HG02610 (cell line): ENCODE results near the gene NEB.

Experiments
- ATAC-seq: cut with Tn5 transposase; IDR thresholded peaks from one replicate; pipeline ENCODE4 v1.9.1; 2021; ENCODE audit warnings: mild to moderate bottlenecking, moderate library complexity; ENCODE audit not compliant: unreplicated experiment

Gene NEB

DNA sequence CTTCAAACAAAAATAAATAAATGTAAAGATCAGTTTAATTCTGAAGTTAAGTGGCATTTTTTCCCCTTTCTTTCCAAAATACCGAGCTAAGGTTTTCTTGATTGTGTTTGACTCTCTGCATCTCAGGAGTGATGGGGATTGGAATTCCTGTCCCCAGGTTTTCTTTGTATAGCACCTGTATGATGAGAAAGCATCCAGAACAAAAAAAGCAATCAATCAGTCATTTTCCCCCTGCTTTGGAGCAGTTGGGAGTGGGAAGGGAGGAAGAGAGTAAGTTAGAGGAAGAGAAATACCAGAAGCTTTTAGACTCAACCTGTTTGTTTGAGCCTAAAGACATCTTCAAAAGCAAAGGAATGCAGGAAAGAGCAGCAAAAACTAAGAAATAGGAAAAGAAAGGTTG lies 236.1 kb downstream of the NEB start:
- no peak for ATAC-seq

DNA sequence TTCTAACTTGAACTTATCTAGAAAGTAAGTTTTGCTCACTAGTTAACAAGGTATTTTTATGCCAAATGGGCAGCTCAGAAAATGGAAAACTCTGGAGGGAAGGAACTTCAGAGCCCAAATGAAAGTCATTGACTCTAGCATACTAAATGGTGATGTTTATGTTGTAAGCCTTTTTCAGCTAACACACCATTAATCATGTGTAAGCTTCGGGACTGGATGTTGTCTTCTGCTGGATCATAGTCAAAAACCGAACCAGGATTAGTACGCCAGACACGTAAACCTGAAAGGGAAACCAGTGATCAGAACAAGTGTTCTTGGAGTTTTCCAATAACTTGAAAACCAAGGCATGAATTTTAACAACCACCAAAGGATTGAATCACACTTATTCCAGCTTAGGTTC lies 242.8 kb downstream of the NEB start:
- ATAC-seq, result no peak

DNA sequence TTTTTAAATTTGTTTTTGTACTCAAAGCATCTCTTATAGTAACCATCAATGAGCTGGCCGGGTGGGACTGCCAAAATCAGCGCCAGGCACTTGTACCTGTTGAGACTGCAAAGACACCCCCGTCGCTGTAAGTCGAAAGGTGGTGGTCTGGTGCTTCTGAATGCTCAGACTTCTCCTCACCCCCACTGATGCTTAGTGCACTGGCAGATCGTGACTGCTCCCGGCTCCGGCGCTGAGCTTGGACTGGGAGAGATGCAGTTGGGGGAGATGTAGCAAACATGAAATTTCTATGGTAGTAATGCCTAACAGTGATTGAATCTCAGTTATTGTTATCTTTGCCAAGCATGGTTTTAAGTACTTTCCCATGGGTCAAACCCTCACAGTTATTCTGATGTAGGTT lies 244.0 kb downstream of the NEB start:
- ATAC-seq, result no peak

DNA sequence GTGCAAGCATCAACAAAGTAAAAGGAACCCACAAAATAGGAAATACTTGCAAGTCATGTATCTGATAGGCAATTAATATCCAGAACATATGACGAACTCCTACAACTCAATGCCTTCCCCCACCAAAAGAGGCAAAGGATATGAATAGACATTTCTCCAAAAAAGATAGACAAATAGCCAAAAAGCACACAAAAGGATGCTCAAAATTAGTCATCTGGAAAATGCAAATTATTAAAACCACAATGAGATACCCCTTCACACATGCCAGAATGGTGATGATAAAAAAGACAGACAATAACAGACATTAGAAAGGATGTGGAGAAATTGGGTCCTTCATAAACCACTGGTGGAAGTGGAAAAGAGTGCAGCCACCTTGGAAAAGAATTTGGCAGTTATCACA lies 248.2 kb downstream of the NEB start:
- no peak for ATAC-seq

DNA sequence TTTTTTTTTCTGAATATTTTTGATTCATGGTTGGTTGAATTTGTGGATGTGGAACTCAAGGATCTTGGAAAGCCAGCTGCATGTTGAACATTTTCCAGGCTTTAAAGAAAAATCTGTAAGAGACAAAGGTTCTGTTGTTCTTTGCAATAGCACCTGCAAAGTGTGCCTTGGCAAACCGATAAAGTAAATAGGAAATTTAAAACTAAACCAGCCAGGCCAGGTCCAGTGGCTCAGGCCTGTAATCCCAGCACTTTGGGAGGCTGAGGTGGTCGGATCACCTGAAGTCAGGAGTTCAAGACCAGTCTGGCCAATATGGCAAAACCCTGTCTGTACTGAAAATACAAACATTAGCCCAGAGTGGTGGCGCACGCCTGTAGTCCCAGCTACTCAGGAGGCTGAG lies 250.2 kb downstream of the NEB start:
- no peak for ATAC-seq

DNA sequence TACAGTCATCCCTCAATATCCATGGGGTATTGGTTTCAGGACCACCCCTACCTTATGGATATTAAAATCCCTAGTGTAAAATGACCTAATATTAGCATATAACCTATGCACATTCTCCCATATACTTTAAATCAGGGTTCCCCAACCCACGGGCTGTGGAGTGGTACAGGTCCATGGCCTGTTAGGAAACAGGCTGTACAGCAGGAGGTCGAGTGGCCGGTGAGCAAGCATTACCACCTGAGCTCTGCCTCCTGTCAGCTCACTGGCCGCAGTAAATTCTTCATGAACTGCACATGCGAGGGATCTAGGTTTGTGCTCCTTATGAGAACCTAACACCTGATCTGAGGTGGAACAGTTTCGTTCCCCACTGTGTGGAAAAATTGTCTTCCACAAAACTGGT lies 250.7 kb downstream of the NEB start:
- ATAC-seq, result no peak

DNA sequence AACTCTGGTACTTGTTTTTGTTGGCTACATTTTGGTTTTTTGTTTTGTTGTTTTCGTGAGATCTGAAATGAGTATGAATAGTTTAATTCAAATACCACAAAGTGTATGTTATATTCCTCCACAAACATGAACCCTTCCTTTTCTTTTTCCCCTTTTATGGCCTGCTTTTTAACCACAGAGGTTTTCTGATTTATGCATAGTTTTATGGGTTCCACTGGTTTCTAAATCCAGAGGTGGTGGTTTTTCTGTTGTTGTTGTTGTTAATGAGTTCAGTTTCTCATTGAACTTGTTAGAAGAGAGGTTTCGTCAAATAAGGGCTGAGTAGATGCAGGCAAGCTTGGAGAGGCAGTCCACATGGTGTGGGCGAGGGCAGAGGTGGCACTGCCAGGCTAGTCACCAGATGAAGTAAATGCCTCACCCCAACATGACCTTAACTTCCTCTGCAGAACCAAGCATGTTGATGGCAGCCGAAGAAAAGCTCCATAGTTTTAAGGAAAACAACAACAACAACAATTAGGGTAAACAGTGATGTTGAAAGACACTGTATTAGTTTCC lies 252.0 kb downstream of the NEB start:
- ATAC-seq, result no peak

DNA sequence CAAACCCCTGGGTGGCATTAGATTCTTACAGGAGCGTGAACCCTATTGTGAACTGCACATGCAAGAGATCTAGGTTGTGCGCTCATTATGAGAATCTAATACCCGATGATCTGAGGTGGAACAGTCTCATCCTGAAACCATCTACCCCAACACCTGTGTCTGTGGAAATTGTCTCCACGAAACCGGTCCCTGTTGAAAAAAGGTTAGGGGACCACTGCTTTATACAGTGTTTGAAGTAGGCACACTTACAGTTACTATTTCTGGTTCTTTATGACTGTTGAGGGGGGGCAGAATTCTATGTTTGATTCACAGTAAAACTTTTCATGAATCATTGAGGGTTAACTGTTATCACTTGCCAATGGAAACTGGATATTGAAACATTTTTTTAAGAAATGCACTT lies 252.5 kb downstream of the NEB start:
- ATAC-seq, result peak; percentile 61

DNA sequence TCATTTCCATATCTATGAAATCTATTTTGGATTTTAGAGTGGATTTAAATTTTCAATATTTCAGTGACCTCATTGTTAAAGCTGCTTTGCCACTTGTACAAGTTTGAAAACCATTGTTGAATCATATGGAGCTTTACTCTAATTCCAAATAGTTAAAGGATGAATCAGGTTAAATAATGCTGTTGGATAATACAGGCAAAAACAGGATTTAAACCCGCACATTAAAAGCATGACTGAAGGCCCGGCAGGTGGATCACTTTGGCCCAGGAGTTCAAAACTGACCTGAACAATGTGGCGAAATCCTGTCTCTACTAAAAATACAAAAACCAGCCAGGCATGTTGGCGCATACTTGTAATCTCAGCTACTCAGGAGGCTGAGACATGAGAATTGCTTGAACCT lies 256.3 kb downstream of the NEB start:
- no peak for ATAC-seq

DNA sequence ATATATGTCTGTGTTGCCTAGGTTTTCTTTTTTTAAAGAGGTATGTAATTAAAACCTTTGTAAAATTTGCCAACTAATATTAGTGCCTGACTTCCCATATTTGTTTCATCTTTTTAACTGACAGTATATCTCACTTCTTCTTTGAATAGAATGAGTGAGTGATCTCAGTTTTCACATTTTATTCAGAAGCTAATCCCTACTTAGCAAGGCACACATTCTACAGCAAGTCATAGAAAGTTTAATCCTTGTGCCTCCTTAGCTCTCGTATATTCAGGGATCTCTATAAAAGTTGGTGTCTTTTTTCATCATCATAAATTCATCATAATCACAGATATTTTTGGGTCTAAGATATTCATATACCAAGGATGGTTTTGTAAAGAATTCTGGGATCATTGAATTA lies 258.0 kb downstream of the NEB start:
- no peak for ATAC-seq

DNA sequence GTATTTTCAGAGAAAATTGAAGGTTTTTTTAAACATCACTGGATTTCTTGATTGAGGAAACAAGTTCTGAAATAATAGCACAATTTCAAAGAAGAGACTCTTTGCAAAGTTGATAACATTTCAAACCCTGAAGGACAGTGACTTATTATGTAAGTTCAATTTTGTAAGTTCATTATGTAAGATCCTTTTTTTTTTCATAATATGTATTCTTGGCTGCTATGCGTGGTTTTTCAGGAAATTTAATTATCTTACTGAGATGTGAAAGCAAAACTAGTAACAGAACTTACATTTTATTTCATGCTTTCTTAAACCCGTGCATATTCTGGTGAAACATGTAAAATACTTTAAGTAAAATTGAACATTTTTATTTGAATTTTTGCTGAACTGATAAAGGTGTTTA lies 259.2 kb downstream of the NEB start:
- ATAC-seq, result no peak

DNA sequence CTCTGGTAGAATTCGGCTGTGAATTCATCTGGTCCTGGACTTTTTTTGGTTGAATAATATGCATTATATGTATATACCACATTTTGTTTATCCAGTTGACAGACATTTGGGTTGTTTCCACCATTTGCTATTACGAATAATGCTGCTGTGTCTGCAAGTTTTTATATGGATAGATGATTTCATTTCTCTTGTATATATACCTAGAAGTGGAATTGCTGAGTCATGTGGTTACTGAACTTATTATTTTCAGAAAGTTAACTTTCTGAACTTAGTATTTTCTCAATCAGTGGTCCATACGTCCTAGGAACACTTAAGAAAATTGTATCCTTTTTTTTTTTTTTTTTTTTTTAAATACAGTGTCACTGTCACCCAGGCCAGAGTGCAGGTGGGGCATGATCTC lies 261.3 kb downstream of the NEB start:
- no peak for ATAC-seq

DNA sequence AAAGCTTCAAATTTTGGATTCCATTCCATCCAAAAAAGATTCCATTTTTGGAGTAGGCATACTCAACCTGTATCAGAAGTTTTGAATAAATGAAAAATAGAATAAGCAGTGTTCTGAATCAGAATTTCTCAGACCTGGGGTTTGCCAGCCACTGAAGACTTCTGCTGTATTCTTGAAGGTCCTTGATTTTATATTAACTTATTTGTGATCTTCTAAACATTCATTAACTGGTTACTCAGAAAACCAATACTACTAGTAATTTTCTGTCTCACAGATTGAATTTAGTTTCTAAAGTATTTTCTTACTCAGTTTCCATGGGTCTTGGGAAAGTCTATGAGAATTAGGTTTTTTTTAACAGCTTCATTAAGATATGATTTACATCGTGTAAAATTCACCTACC lies 263.7 kb downstream of the NEB start:
- ATAC-seq, result no peak

DNA sequence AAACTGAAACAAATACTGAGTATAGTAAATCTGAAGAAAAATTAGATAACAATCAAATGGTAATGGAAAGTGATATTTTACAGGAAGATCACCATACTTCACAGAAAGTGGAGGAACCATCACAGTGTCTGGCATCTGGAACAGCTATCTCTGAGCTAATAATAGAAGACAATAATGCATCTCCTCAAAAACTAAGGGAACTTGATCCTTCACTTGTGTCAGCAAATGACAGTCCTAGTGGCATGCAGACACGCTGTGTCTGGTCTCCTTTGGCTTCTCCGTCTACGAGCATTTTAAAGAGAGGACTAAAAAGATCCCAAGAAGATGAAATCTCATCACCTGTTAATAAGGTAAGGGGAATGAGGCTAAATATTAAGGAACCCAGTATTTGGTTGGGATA lies 268.5 kb downstream of the NEB start:
- no peak for ATAC-seq

DNA sequence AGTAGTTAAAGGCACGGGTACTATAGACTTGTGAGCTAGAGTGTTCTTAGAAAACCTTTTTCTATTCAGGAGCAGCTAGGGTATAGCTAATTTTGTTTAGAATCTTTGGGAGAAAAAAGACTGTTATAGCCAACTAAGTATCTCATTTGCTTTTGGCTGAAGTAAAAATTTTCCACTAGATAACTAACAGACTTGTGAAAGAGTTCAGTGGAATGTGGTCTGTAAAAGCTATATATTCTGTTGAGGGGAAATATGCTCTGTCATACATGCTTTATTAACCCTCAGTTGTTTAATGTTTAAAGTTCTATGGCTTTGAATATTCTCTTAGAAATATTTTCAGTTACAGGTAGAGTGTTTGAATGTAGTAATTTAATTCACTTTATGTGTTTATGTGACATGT lies 274.9 kb downstream of the NEB start:
- no peak for ATAC-seq

DNA sequence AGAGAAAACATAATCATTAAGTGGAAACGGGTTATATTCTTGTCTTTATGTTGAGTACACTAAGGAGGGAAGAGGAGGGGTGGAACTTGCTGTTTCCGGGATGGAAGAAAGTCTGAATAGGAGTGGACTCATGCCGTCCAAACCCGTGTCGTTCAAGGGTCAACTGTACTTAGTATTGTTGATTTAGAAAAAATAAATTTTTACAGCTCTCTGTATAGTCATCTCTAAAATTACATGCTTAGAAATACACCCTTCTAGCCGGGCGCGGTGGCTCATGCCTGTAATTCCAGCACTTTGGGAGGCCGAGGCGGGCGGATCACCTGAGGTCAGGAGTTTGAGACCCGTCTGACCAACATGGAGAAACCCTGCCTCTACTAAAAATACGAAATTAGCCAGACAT lies 295.1 kb downstream of the NEB start:
- no peak for ATAC-seq

DNA sequence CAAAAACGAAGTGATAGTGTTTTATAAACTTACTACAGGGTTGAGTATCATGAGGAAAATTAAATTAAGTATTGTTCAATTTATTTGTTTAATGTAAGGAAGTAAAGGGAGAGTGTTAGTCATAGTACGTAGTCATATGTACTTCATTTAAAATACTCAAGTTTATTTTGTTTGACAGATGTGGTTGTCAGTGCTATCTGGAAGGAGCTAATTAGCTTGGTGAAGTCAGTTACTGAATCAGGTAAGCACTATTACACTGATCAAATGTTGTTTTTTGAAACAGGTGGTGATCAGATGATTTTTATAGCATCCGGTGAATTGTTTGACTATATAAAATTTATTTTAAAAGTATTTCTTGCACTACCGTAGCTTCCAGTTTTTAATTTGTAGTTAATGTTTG lies 295.8 kb downstream of the NEB start:
- no peak for ATAC-seq

DNA sequence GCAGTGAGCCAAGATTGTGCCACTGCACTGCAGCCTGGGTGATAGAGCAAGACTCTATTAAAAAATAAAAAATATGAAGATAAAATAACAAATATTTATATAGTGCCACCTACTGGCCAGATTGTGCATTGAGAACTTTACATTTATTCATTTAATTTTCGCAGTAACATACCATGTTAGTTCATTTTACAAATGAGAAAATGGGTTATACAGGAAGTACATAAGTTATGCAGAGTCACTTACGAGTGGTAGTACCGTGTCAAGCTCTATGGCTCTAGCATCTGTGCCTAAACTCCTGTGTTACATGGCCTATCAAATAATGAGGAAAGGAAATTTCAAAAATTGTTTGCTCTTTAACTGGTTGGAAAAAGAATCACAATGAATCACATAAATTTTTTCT lies 296.6 kb downstream of the NEB start:
- ATAC-seq, result no peak
